Measurements from ENCODE around the gene GCSH. TPM values are rescaled to one million over a fixed set of nuclear protein-coding genes. Genes with fewer than 3 reads are reported as not detected.

GCSH gene
- total RNA-seq (2021) (51.7 and 71.1 TPM in 2 replicates), Bru-seq, nascent RNA (percentile 68 among the genes with signal in this experiment), BruChase-seq, experiment 1, labeled RNA remaining after a 2-hour chase (percentile 72 among the genes with signal in this experiment), BruChase-seq, experiment 2, labeled RNA remaining after a 6-hour chase (percentile 75 among the genes with signal in this experiment)
- long read RNA-seq, transcript GCSH-201 (5 exons, 1,597 nt): major isoform, 126 of 138 reads
- long read RNA-seq, partial matches to known transcripts: 1 of 138 reads
- long read RNA-seq, other reads (novel, unspliced or antisense): 0 of 138 reads

DNA sequence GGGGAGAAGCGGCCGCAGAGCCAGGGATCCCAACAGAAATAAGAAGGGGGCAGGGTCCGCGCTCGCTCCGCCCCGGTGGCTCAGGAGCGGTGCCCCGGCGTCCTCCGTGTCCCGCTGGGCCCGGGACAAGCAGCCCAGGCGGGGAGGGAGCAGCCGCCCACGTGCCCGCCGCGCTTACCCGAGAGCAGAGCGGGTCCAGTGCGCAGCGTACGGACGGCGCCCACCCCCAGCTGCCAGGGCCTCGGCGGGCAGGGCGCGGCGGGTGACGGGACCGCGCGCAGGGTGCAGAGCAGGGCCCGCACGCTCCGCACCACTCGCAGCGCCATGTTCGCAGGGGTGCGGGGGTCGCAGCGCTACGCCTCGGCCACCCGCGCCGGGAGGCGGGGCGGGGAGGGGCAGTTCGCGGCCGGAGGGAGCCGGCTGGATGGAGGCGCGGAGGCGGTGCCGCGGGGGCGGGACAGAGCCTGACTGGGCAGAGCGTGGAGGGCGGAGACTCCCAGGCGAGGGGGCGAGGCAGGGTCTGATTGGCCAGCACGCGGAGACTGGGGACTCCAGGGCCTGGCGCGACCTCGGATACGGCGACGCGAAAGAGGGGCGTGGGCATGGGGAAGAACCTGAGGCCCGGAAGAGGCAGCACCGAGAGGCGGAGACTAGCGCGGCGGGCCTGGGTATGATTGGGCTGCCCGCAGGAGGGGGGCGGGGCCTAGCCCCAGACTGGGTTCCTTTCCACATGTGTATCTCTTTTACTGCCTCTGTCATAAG is at the start of gene GCSH:
Gene GCSH (minus strand): TSS at position 443 of the 762 bp plus-strand sequence. CDS start 117 bp downstream, at position 326.
- H3K9me3 ChIP-seq (ENCODE audit: insufficient read depth, low read depth): no peaks in the 10 kb centered on the region; the same call in 1 of the 2 replicates
- ChIA-PET CTCF (interaction anchor here (0.6 kb wide), 1 partner anchor 60 kb away, joined by 4 read pairs; the partner anchor contains the start of gene ATMIN), POLR2A (ENCODE audit: unreplicated experiment) (no interaction called here)
- peaks cover 29% of the 10 kb centered on the region for H3K4me1 ChIP-seq (replicated peaks; ENCODE audit: insufficient read depth)
- H3K4me2 ChIP-seq: peak within 1 kb of the TSS; percentile 82
- no TSS peak for BruUV-seq (replicated peaks)
- H3K27ac ChIP-seq: peak within 1 kb of the TSS; percentile 77
- H3K4me3 ChIP-seq: peak within 1 kb of the TSS; percentile 98
- H3K9me2 ChIP-seq (ENCODE audit: insufficient read depth): no peaks in the 10 kb centered on the region
- intact Hi-C loops (cut with micrococcal nuclease; ENCODE audit: unreplicated experiment): loop anchor here (1.0 kb wide), 1 partner anchor 48 kb away; no protein-coding TSS in a partner anchor
- H3F3A ChIP-seq (ENCODE audit: insufficient read depth, low read depth): peaks cover 13% of the 10 kb centered on the region
- H2AFZ ChIP-seq: peak within 1 kb of the TSS; percentile 88
- peak; percentile 94 to 99 for DNase-seq
- H3K36me3 ChIP-seq (ENCODE audit: low read depth): 0 out of 2 replicates have a peak, but pooled peaks cover under 1% of the 10 kb centered on the region
- H3K79me2 ChIP-seq (ENCODE audit: low read depth): peaks cover 43% of the 10 kb centered on the region
- TF ChIP-seq, protein P1, sequence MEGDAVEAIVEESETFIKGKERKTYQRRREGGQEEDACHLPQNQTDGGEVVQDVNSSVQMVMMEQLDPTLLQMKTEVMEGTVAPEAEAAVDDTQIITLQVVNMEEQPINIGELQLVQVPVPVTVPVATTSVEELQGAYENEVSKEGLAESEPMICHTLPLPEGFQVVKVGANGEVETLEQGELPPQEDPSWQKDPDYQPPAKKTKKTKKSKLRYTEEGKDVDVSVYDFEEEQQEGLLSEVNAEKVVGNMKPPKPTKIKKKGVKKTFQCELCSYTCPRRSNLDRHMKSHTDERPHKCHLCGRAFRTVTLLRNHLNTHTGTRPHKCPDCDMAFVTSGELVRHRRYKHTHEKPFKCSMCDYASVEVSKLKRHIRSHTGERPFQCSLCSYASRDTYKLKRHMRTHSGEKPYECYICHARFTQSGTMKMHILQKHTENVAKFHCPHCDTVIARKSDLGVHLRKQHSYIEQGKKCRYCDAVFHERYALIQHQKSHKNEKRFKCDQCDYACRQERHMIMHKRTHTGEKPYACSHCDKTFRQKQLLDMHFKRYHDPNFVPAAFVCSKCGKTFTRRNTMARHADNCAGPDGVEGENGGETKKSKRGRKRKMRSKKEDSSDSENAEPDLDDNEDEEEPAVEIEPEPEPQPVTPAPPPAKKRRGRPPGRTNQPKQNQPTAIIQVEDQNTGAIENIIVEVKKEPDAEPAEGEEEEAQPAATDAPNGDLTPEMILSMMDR (conservative IDR thresholded peaks at IDR 0.05): no peak
- TF ChIP-seq EZH2 (IDR thresholded peaks at IDR 0.05; ENCODE audit: low read depth): no peak
- no peaks in the 10 kb centered on the region for H4K20me1 ChIP-seq (ENCODE audit: insufficient read depth)
- H3K27me3 ChIP-seq (ENCODE audit: insufficient read depth, low read depth): no peaks in the 10 kb centered on the region

- TSS peak; percentile 57 for BruUV-seq (replicated peaks)
- Histone ChIP-seq H4K20me1 (ENCODE audit: insufficient read depth) (no peaks in the 10 kb centered on the region), H3K4me2 (peak overlapping the region; percentile 59), H3K9me2 (ENCODE audit: insufficient read depth) (no peaks in the 10 kb centered on the region), H3K79me2 (ENCODE audit: low read depth) (no peaks in the 10 kb centered on the region), H3K36me3 (ENCODE audit: low read depth) (no peaks in the 10 kb centered on the region), H2AFZ (peak overlapping the region; percentile 77), H3K27ac (peak overlapping the region; percentile 98), H3K4me1 (replicated peaks; ENCODE audit: insufficient read depth) (peaks cover 56% of the 10 kb centered on the region), H3K27me3 (ENCODE audit: insufficient read depth, low read depth) (no peaks in the 10 kb centered on the region), H3K4me3 (peak overlapping the region; percentile 50; the same call in 1 of the 2 replicates), H3K9me3 (ENCODE audit: insufficient read depth, low read depth) (no peaks in the 10 kb centered on the region), H3F3A (ENCODE audit: insufficient read depth, low read depth) (peaks cover 33% of the 10 kb centered on the region)
- no peak for TF ChIP-seq EZH2 (IDR thresholded peaks at IDR 0.05; ENCODE audit: low read depth)
- TF ChIP-seq, protein P1 (conservative IDR thresholded peaks at IDR 0.05): no peak
- ChIA-PET POLR2A (ENCODE audit: unreplicated experiment) (interaction anchor here (0.6 to 1.3 kb wide), 4 partner anchors 37 to 137 kb away, joined by 3 to 7 read pairs (median 4); partner anchors contain the start of genes CENPN and CMC2), CTCF (interaction anchor here (0.6 kb wide), 2 partner anchors 11 to 14 kb away, joined by 3 to 4 read pairs; no protein-coding TSS in a partner anchor)
- intact Hi-C loops (cut with micrococcal nuclease; ENCODE audit: unreplicated experiment): loop anchor here (1.0 to 5.0 kb wide), 3 partner anchors 37 to 107 kb away; partner anchors contain the start of genes ATMIN and GCSH
- DNase-seq: peak; percentile 89 to 98
These were observed 47.8 kb upstream of the GCSH start for GRCh38 chr16:81143921-81144471.

DNA sequence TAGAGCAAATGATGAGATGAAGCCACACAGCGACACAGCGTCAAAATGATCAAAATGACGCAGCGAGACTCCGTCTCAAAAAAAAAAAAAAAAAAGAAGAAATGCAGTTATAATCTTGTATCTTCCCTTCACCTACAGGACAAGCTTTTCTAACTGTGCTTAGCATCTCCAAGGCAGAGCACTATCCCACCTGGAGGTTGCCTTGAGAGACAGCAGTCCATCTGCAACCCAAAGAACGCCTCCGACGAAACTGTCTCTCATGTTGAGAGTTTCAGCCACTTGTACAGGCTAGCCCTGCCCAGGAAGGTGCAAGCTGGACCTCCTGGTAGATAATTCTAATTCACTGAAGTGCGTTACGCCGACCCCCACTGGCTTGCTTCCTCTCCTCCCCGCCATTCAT is 46.7 kb upstream of the GCSH start:
- no peaks in the 10 kb centered on the region for H3K9me3 ChIP-seq (ENCODE audit: insufficient read depth, low read depth)
- H3K36me3 ChIP-seq (ENCODE audit: low read depth): no peaks in the 10 kb centered on the region
- DNase-seq: no peak
- POLR2A ChIA-PET (ENCODE audit: unreplicated experiment): interaction anchor here (0.5 to 0.7 kb wide), 3 partner anchors 15 to 304 kb away, joined by 3 to 6 read pairs (median 3); no protein-coding TSS in a partner anchor
- intact Hi-C loops (cut with micrococcal nuclease; ENCODE audit: unreplicated experiment): loop anchor here (5.0 kb wide), 1 partner anchor 106 kb away; the partner anchor contains the start of gene ATMIN
- TF ChIP-seq, protein P1 (conservative IDR thresholded peaks at IDR 0.05): no peak
- no peak for TF ChIP-seq EZH2 (IDR thresholded peaks at IDR 0.05; ENCODE audit: low read depth)
- H3K4me1 ChIP-seq (replicated peaks; ENCODE audit: insufficient read depth): peaks cover 58% of the 10 kb centered on the region
- H2AFZ ChIP-seq: peak overlapping the region; percentile 77
- peaks cover 33% of the 10 kb centered on the region for H3F3A ChIP-seq (ENCODE audit: insufficient read depth, low read depth)
- no peaks in the 10 kb centered on the region for H4K20me1 ChIP-seq (ENCODE audit: insufficient read depth)
- BruUV-seq (replicated peaks): TSS peak; percentile 67
- H3K79me2 ChIP-seq (ENCODE audit: low read depth): no peaks in the 10 kb centered on the region
- H3K4me3 ChIP-seq: peak overlapping the region; percentile 50; the same call in 1 of the 2 replicates
- peak overlapping the region; percentile 59 for H3K4me2 ChIP-seq
- peak overlapping the region; percentile 98 for H3K27ac ChIP-seq
- no peaks in the 10 kb centered on the region for H3K27me3 ChIP-seq (ENCODE audit: insufficient read depth, low read depth)
- no peaks in the 10 kb centered on the region for H3K9me2 ChIP-seq (ENCODE audit: insufficient read depth)
- CTCF ChIA-PET: interaction anchor here (0.7 kb wide), 1 partner anchor 29 kb away, joined by 3 read pairs; no protein-coding TSS in a partner anchor
